HFFc6 (cell line): ENCODE measurements around the gene B4GALT3. TPM values are rescaled to one million over a fixed set of nuclear protein-coding genes. Genes with fewer than 3 reads are reported as not detected.
A peak's percentile ranks its signal among the peaks of the same experiment; 100 is the strongest.

Source experiments
- DNase-seq: peaks from one replicate; pipeline ENCODE4 v3.0.0-alpha.2; 2018
- H3K27ac Mint-ChIP-seq: 2 replicates; pipeline ENCODE4 v1.8.0; 2020; ENCODE audit warnings: mild to moderate bottlenecking, mixed read lengths
- H3K27me3 Mint-ChIP-seq: 2 replicates; pipeline ENCODE4 v1.8.0; 2021; ENCODE audit warnings: mild to moderate bottlenecking, moderate library complexity, mixed read lengths; ENCODE audit not compliant: insufficient read depth
- H3K36me3 Mint-ChIP-seq: 2 replicates; pipeline ENCODE4 v1.8.0; 2021; ENCODE audit warnings: low read depth, mixed read lengths
- H3K4me1 Mint-ChIP-seq: 2 replicates; pipeline ENCODE4 v1.8.0; 2020; ENCODE audit warnings: low read depth, mixed read lengths
- H3K4me3 Mint-ChIP-seq: 2 replicates; pipeline ENCODE4 v1.8.0; 2020; ENCODE audit warnings: mild to moderate bottlenecking, moderate library complexity, mixed read lengths
- H3K9me3 Mint-ChIP-seq: 2 replicates; pipeline ENCODE4 v1.8.0; 2020; ENCODE audit warnings: mild to moderate bottlenecking, mixed read lengths
- CTCF ChIP-seq: fragments of 200-600 bp; sonication (generic); IDR thresholded peaks from 2 replicates; pipeline ENCODE4 v1.5.0; 2021; ENCODE audit warnings: antibody characterized with exemption, mild to moderate bottlenecking
- total RNA-seq, 6 experiments: library from RNA; stranded (reverse); fragmentation: NEBNext Ultra II Directional; extraction: Animal tissue kit (Norgen Biotek cat#: 25700); gene quantifications; 2 replicates in 1 of 6; 3 replicates in 5 of 6; pipeline ENCODE4 v1.2.3, GENCODE V29; 2021

The B4GALT3 gene
- total RNA-seq, 6 experiments from 2014 or later = 31.0 to 38.2 (median 35.4) TPM

GRCh38 chr1:161159913-161160243 lies 17.4 kb downstream of the B4GALT3 start:
- H3K27ac Mint-ChIP-seq = peak overlapping the region; percentile 86
- H3K27me3 Mint-ChIP-seq = no peaks in the 10 kb centered on the region
- no peaks in the 10 kb centered on the region for H3K9me3 Mint-ChIP-seq
- peaks cover 27% of the 10 kb centered on the region; the same call in 1 of the 2 replicates for H3K36me3 Mint-ChIP-seq
- H3K4me3 Mint-ChIP-seq = peak overlapping the region; percentile 88
- peaks cover 33% of the 10 kb centered on the region for H3K4me1 Mint-ChIP-seq
- DNase-seq = no peak
- no peak for TF ChIP-seq CTCF

- Mint-ChIP-seq H3K4me3 (peak within 1 kb of the TSS; percentile 88), H3K4me1 (peaks cover 34% of the 10 kb centered on the region), H3K36me3 (peaks cover 27% of the 10 kb centered on the region; the same call in 1 of the 2 replicates), H3K27me3 (no peaks in the 10 kb centered on the region), H3K9me3 (no peaks in the 10 kb centered on the region), H3K27ac (peak within 1 kb of the TSS; percentile 86)
- DNase-seq = peak; percentile 82
- peak; percentile 41 for TF ChIP-seq CTCF
These were observed 18.0 kb downstream of the B4GALT3 start, which contains the start of gene USP21 for GRCh38 chr1:161159087-161159912. TSS of gene USP21 (plus strand) at chr1:161159500. CDS start at chr1:161160641, 1,141 bp downstream.

- DNase-seq = no peak
- Mint-ChIP-seq H3K4me3 (peak overlapping the region; percentile 88), H3K27ac (peak overlapping the region; percentile 86), H3K4me1 (peaks cover 34% of the 10 kb centered on the region), H3K27me3 (no peaks in the 10 kb centered on the region), H3K36me3 (peaks cover 27% of the 10 kb centered on the region; the same call in 1 of the 2 replicates), H3K9me3 (no peaks in the 10 kb centered on the region)
- no peak; the same call in 1 of the 2 replicates for TF ChIP-seq CTCF
These were observed 18.8 kb downstream of the B4GALT3 start for GRCh38 chr1:161158316-161159010.

- DNase-seq = no peak
- Mint-ChIP-seq H3K27me3 (no peaks in the 10 kb centered on the region), H3K4me1 (peaks cover 39% of the 10 kb centered on the region), H3K27ac (peak overlapping the region; percentile 86; the same call in 1 of the 2 replicates), H3K36me3 (peaks cover 27% of the 10 kb centered on the region; the same call in 1 of the 2 replicates), H3K4me3 (no peak overlapping the region), H3K9me3 (no peaks in the 10 kb centered on the region)
- no peak for TF ChIP-seq CTCF
These were observed 19.4 kb downstream of the B4GALT3 start for GRCh38 chr1:161157867-161158266.

GRCh38 chr1:161153682-161154337 lies 23.5 kb downstream of the B4GALT3 start, which contains the start of gene UFC1:
TSS of gene UFC1 (plus strand) at chr1:161153978. CDS start at chr1:161153998, 20 bp downstream.
- no peaks in the 10 kb centered on the region for H3K27me3 Mint-ChIP-seq
- TF ChIP-seq CTCF = no peak

More at GRCh38 chr1:161153682-161154337, 23.5 kb downstream of the B4GALT3 start, which contains the start of gene UFC1:
- Mint-ChIP-seq H3K36me3 (peaks cover 21% of the 10 kb centered on the region; the same call in 1 of the 2 replicates), H3K4me3 (peak within 1 kb of the TSS; percentile 96), H3K9me3 (no peaks in the 10 kb centered on the region), H3K27ac (peak within 1 kb of the TSS; percentile 99), H3K4me1 (peaks cover 22% of the 10 kb centered on the region)
- peak; percentile 92 for DNase-seq
